Epithelial cell of esophagus (primary cell): ENCODE data around the gene TMEM154.
A peak's percentile ranks its signal among the peaks of the same experiment; 100 is the strongest.

ENCODE experiments used
- DNase-seq: peaks from one replicate; pipeline ENCODE4 v3.0.0; 2010; ENCODE audit warnings: low read depth
- H3K4me3 ChIP-seq: 2 replicates; pipeline ENCODE4 v1.5.1; 2011; ENCODE audit warnings: mild to moderate bottlenecking, low read length, control low read depth
- CTCF ChIP-seq: IDR thresholded peaks from 2 replicates; pipeline ENCODE4 v1.5.1; 2011; ENCODE audit warnings: low read depth, mild to moderate bottlenecking, low read length, control low read depth, inconsistent platforms; ENCODE audit not compliant: insufficient read depth; ENCODE audit errors: missing control alignments

TMEM154 gene

GRCh38 chr4:152619556-152619955 lies 60.2 kb downstream of the TMEM154 start:
- no peak overlapping the region for H3K4me3 ChIP-seq
- no peak for DNase-seq
- no peak for TF ChIP-seq CTCF

- no peak for TF ChIP-seq CTCF
- peak; percentile 92 for DNase-seq
- no peak overlapping the region for H3K4me3 ChIP-seq
Measured at GRCh38 chr4:152618971-152619370, 60.8 kb downstream of the TMEM154 start.

GRCh38 chr4:152616804-152617203 lies 63.0 kb downstream of the TMEM154 start:
- no peak overlapping the region for H3K4me3 ChIP-seq
- no peak for TF ChIP-seq CTCF
- DNase-seq: no peak

- H3K4me3 ChIP-seq: no peak overlapping the region
- peak; percentile 86 for DNase-seq
- no peak for TF ChIP-seq CTCF
Measured at GRCh38 chr4:152613841-152614721, 65.7 kb downstream of the TMEM154 start.

GRCh38 chr4:152613351-152613750 lies 66.4 kb downstream of the TMEM154 start:
- no peak for DNase-seq
- H3K4me3 ChIP-seq: no peak overlapping the region
- no peak for TF ChIP-seq CTCF

GRCh38 chr4:152610131-152610530 lies 69.7 kb downstream of the TMEM154 start:
- DNase-seq: no peak
- H3K4me3 ChIP-seq: no peak overlapping the region
- no peak for TF ChIP-seq CTCF

GRCh38 chr4:152609481-152609880 lies 70.3 kb downstream of the TMEM154 start:
- TF ChIP-seq CTCF: no peak
- no peak for DNase-seq
- no peak overlapping the region for H3K4me3 ChIP-seq
